ENCODE data around the gene GPBP1L1. TPM values are rescaled to one million over a fixed set of nuclear protein-coding genes. Genes with fewer than 3 reads are reported as not detected.

Gene GPBP1L1
- total RNA-seq, 2 donors from 2014 or later, result 117 to 124 TPM

- Histone ChIP-seq H3K4me1 (ENCODE audit: control insufficient read depth, insufficient read depth, low read length) (no peaks in the 10 kb centered on the region), H3K9ac (ENCODE audit: extremely low read depth, low read length, poor library complexity, severe bottlenecking) (no peak overlapping the region), H3K36me3 (ENCODE audit: control insufficient read depth, insufficient read depth, low read length) (peaks cover 14% of the 10 kb centered on the region), H3K27ac (ENCODE audit: low read depth, low read length) (no peak overlapping the region), H3K4me3 (ENCODE audit: low read length) (no peak overlapping the region), H3K27me3 (ENCODE audit: control insufficient read depth, insufficient read depth, low read length, poor library complexity, severe bottlenecking) (no peaks in the 10 kb centered on the region), H3K9me3 (ENCODE audit: control insufficient read depth, low read length) (no peaks in the 10 kb centered on the region)
- Mint-ChIP-seq H3K4me1 (peaks cover 11% of the 10 kb centered on the region), H3K36me3 (ENCODE audit: low read depth) (peaks cover 27% of the 10 kb centered on the region), H3K4me3 (no peak overlapping the region), H3K9me3 (peaks cover 3% of the 10 kb centered on the region), H3K27me3 (ENCODE audit: insufficient read depth) (no peaks in the 10 kb centered on the region), H3K27ac (no peak overlapping the region)
- TF ChIP-seq CTCF (conservative IDR thresholded peaks at IDR 0.05), result no peak
- DNase-seq, result no peak
- 92 to 100% methylated on average over 3 to 4 of the region's 4 CpGs for WGBS, 2 experiments (ENCODE audit: insufficient coverage in 1 of 2, insufficient read length in 1 of 2)
Measured at GRCh38 chr1:45668526-45668925, 17.8 kb downstream of the GPBP1L1 start.

- H3K4me3 Mint-ChIP-seq, result no peak overlapping the region
- TF ChIP-seq CTCF (conservative IDR thresholded peaks at IDR 0.05), result no peak
- Histone ChIP-seq H3K36me3 (ENCODE audit: control insufficient read depth, insufficient read depth, low read length) (peaks cover 14% of the 10 kb centered on the region), H3K4me3 (ENCODE audit: low read length) (no peak overlapping the region), H3K27me3 (ENCODE audit: control insufficient read depth, insufficient read depth, low read length, poor library complexity, severe bottlenecking) (no peaks in the 10 kb centered on the region), H3K9me3 (ENCODE audit: control insufficient read depth, low read length) (no peaks in the 10 kb centered on the region), H3K9ac (ENCODE audit: extremely low read depth, low read length, poor library complexity, severe bottlenecking) (no peak overlapping the region), H3K27ac (ENCODE audit: low read depth, low read length) (no peak overlapping the region), H3K4me1 (ENCODE audit: control insufficient read depth, insufficient read depth, low read length) (no peaks in the 10 kb centered on the region)
- peaks cover 29% of the 10 kb centered on the region for H3K36me3 Mint-ChIP-seq (ENCODE audit: low read depth)
- no peaks in the 10 kb centered on the region for H3K27me3 Mint-ChIP-seq (ENCODE audit: insufficient read depth)
- H3K4me1 Mint-ChIP-seq, result peaks cover 11% of the 10 kb centered on the region
- peaks cover 3% of the 10 kb centered on the region for H3K9me3 Mint-ChIP-seq
- DNase-seq, result no peak
- peak overlapping the region; percentile 69 for H3K27ac Mint-ChIP-seq
- 90 to 94% methylated on average over 1 to 8 of the region's 8 CpGs for WGBS, 2 experiments (ENCODE audit: insufficient coverage in 1 of 2, insufficient read length in 1 of 2)
Measured at GRCh38 chr1:45667321-45668111, 18.8 kb downstream of the GPBP1L1 start.

GRCh38 chr1:45666836-45667235 lies 19.5 kb downstream of the GPBP1L1 start:
- H3K9me3 ChIP-seq (ENCODE audit: control insufficient read depth, low read length), result no peaks in the 10 kb centered on the region
- Mint-ChIP-seq H3K4me1 (peaks cover 11% of the 10 kb centered on the region), H3K9me3 (peaks cover 3% of the 10 kb centered on the region), H3K36me3 (ENCODE audit: low read depth) (peaks cover 29% of the 10 kb centered on the region), H3K27me3 (ENCODE audit: insufficient read depth) (no peaks in the 10 kb centered on the region), H3K4me3 (no peak overlapping the region), H3K27ac (no peak overlapping the region)
- no peak overlapping the region for H3K9ac ChIP-seq (ENCODE audit: extremely low read depth, low read length, poor library complexity, severe bottlenecking)
- WGBS, 2 experiments (ENCODE audit: insufficient coverage in 1 of 2, insufficient read length in 1 of 2), result 100% methylated on average over 2 of the region's 2 CpGs; no CpG with 5 or more reads in 1 of the 2 experiments
- no peak overlapping the region for H3K4me3 ChIP-seq (ENCODE audit: low read length)
- no peaks in the 10 kb centered on the region for H3K4me1 ChIP-seq (ENCODE audit: control insufficient read depth, insufficient read depth, low read length)
- TF ChIP-seq CTCF (conservative IDR thresholded peaks at IDR 0.05), result no peak
- H3K27me3 ChIP-seq (ENCODE audit: control insufficient read depth, insufficient read depth, low read length, poor library complexity, severe bottlenecking), result no peaks in the 10 kb centered on the region
- no peak overlapping the region for H3K27ac ChIP-seq (ENCODE audit: low read depth, low read length)
- no peak for DNase-seq
- peaks cover 14% of the 10 kb centered on the region for H3K36me3 ChIP-seq (ENCODE audit: control insufficient read depth, insufficient read depth, low read length)
